B cell (primary cell): Measurements from ENCODE around the gene LAX1. TPM values are rescaled to one million over a fixed set of nuclear protein-coding genes. Genes with fewer than 3 reads are reported as not detected.

Experiments
- ATAC-seq: fragments of 200-7000 bp; cut with Tn5 transposase; one replicate; pipeline ENCODE4 v1.10.0; 2021; ENCODE audit warnings: low read depth, mild to moderate bottlenecking, moderate number of reproducible peaks, moderate library complexity
- CTCF ChIA-PET: fragments of 350-600 bp; sonication (Branson Sonifier 250); formaldehyde crosslinking; loops from one replicate; lab custom pipeline; 2021; ENCODE audit warnings: antibody characterized with exemption, inconsistent platforms; lab: Charles Lee
- POLR2A ChIA-PET: fragments of 350-600 bp; sonication (Branson Sonifier 250); formaldehyde crosslinking; loops from one replicate; lab custom pipeline; 2021; ENCODE audit warnings: antibody characterized with exemption; lab: Charles Lee
- DNase-seq: peaks from one replicate; pipeline ENCODE4 v3.0.0; 2013
- H2AFZ ChIP-seq: 2 replicates; pipeline ENCODE4 v1.6.1; 2012; ENCODE audit warnings: mild to moderate bottlenecking, low read depth, low read length; ENCODE audit not compliant: insufficient read depth, poor library complexity, severe bottlenecking
- H3K27ac ChIP-seq, 2 donors: 1 replicate in 1 of 2; 2 replicates in 1 of 2; pipeline ENCODE4 v1.5.1; 2012 to 2013; ENCODE audit warnings: low read length in 2 of 2, mild to moderate bottlenecking in 2 of 2, moderate library complexity in 1 of 2
- H3K27me3 ChIP-seq, 4 experiments: fragments of 200-600 bp in 1 of 4; sonication (generic) in 1 of 4; replicated peaks in 1 of 4; 1 replicate in 2 of 4; 2 replicates in 2 of 4; pipeline versions ENCODE4 v1.6.1 to v1.7.0; 2013 to 2016; ENCODE audit warnings: low read length in 3 of 4, mild to moderate bottlenecking in 2 of 4, mixed read lengths in 1 of 4, moderate library complexity in 1 of 4; ENCODE audit not compliant: insufficient read depth in 4 of 4, control insufficient read depth in 3 of 4; ENCODE audit errors: control extremely low read depth in 1 of 4
- H3K36me3 ChIP-seq, 2 experiments: replicated peaks in 1 of 2; 1 replicate in 1 of 2; 2 replicates in 1 of 2; pipeline versions ENCODE4 v1.6.1 to v1.7.1; 2013; ENCODE audit warnings: low read length in 1 of 2; ENCODE audit not compliant: insufficient read depth in 2 of 2, control insufficient read depth in 1 of 2; ENCODE audit errors: control extremely low read depth in 1 of 2, extremely low read depth in 1 of 2
- H3K4me1 ChIP-seq, 2 donors: fragments of 200-600 bp in 1 of 2; sonication (generic) in 1 of 2; 1 replicate in 1 of 2; 2 replicates in 1 of 2; pipeline versions ENCODE4 v1.5.1 to v1.6.1; 2013 to 2017; ENCODE audit warnings: low read length in 2 of 2; ENCODE audit not compliant: control insufficient read depth in 2 of 2, insufficient read depth in 2 of 2
- H3K4me2 ChIP-seq: replicated peaks from 2 replicates; pipeline ENCODE3; 2012; ENCODE audit warnings: mild to moderate bottlenecking, low read depth, low read length; ENCODE audit not compliant: poor library complexity, severe bottlenecking
- H3K4me3 ChIP-seq, 5 experiments: fragments of 200-600 bp in 1 of 5; sonication (generic) in 1 of 5; 1 replicate in 3 of 5; 2 replicates in 2 of 5; pipeline versions ENCODE4 v1.5.1 to v1.7.0; 2011 to 2016; ENCODE audit warnings: low read length in 4 of 5, mild to moderate bottlenecking in 4 of 5, low read depth in 2 of 5, control low read depth in 1 of 5, moderate library complexity in 1 of 5; ENCODE audit not compliant: insufficient read depth in 1 of 5; ENCODE audit errors: control extremely low read depth in 1 of 5, extremely low read depth in 1 of 5
- H3K79me2 ChIP-seq: fragments of 200-600 bp; sonication (generic); one replicate; pipeline ENCODE4 v1.6.0; 2016; ENCODE audit warnings: low read length; ENCODE audit not compliant: control insufficient read depth, insufficient read depth
- H3K9ac ChIP-seq: fragments of 200-600 bp; sonication (generic); 2 replicates; pipeline ENCODE4 v1.6.1; 2017; ENCODE audit warnings: mild to moderate bottlenecking, low read length, moderate library complexity
- H3K9me3 ChIP-seq, 3 donors: one replicate each; pipeline versions ENCODE4 v1.6.1 to v1.7.1; 2013; ENCODE audit warnings: low read length in 2 of 3; ENCODE audit not compliant: control insufficient read depth in 2 of 3, insufficient read depth in 1 of 3; ENCODE audit errors: control extremely low read depth in 1 of 3
- H4K20me1 ChIP-seq: 2 replicates; pipeline ENCODE4 v1.6.0; 2012; ENCODE audit warnings: mild to moderate bottlenecking, low read length; ENCODE audit not compliant: insufficient read depth, control insufficient read depth, poor library complexity, severe bottlenecking
- H3K27ac Mint-ChIP-seq: one replicate; pipeline ENCODE4 v1.8.0; 2021; ENCODE audit warnings: mixed read lengths
- H3K27me3 Mint-ChIP-seq: one replicate; pipeline ENCODE4 v1.8.0; 2021; ENCODE audit warnings: mixed read lengths
- H3K4me1 Mint-ChIP-seq: one replicate; pipeline ENCODE4 v1.8.0; 2021; ENCODE audit warnings: mixed read lengths
- H3K4me3 Mint-ChIP-seq: one replicate; pipeline ENCODE4 v1.8.0; 2021; ENCODE audit warnings: mixed read lengths
- H3K9me3 Mint-ChIP-seq: one replicate; pipeline ENCODE4 v1.8.0; 2022; ENCODE audit warnings: mixed read lengths; ENCODE audit not compliant: insufficient read depth
- CTCF ChIP-seq: fragments of 200-600 bp; IDR thresholded peaks from one replicate; pipeline ENCODE4 v1.8.0; 2022; ENCODE audit warnings: antibody characterized with exemption, mild to moderate bottlenecking
- EZH2 ChIP-seq: IDR thresholded peaks from 2 replicates; pipeline ENCODE4 v1.6.1; 2012; ENCODE audit warnings: borderline replicate concordance, low read depth, mild to moderate bottlenecking, moderate library complexity, low read length; ENCODE audit not compliant: insufficient read depth, poor library complexity, severe bottlenecking
- WGBS: methylation state at CpG from one replicate; pipeline ENCODE4 v1.1.5; 2013; ENCODE audit warnings: missing lambda C conversion rate; ENCODE audit not compliant: insufficient coverage; 5-methylcytosine and 5-hydroxymethylcytosine counted together
- intact Hi-C: fragments of 100-400 bp; cut with micrococcal nuclease; formaldehyde crosslinking; loops from one replicate; pipeline ENCODE4 v1.10.0; 2022
- polyA plus RNA-seq: library from polyadenylated mRNA; depleted of rRNA; stranded (reverse); fragments of >200 nt; gene quantifications from 2 replicates; pipeline ENCODE4 v1.2.3, GENCODE V29; 2012
- total RNA-seq, 2 donors: library from RNA; stranded (reverse); fragments of 120-200 nt in 1 of 2; gene quantifications; 1 replicate in 1 of 2; 2 replicates in 1 of 2; pipeline versions ENCODE4 v1.2.3 to v1.2.4, GENCODE V29; 2013 to 2022

Gene LAX1
- total and polyA plus RNA-seq, 2 donors (not counting 1 experiment from before 2014, with no cell fraction given) = 11.3 to 20.5 TPM

DNA sequence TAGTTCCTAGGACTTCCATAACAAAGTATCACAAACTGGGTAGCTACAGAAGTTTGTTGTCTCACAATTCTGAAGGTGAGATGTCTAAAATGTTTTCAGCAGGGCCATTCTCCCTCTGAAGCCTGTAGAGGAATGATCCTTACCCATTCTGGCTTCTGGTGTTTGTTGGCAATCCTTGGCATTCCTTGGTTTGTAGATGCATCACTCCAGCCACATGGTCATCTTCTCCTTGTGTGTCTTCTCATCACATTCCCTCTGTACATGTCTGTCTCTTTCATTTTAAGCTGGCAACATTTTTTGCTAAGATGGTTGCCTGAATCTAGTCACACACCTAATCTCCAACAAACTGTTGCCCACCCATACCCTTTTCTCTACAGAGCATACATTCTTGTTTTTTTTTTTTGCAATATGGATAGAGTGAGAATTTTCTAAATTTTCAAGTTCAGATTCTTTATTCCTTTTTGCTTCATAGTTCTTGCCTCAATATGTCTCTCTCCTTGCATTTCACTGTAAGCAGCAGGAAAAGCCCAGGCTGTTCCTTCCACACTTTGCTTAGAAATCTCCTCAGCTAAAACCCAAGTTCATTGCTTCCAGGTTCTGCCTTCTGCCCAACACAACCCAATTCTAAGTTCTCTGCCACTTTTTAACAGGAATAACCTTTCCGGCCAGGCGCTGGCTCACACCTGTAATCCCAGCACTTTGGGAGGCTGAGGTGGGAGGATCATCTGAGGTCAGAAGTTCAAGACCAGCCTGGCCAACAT is 48.8 kb downstream of the LAX1 start:
- Histone ChIP-seq H4K20me1 (peaks cover 45% of the 10 kb centered on the region), H3K27me3 (no peaks in the 10 kb centered on the region), H3K4me2 (no peak overlapping the region), H3K36me3 (peaks cover 15 to 43% of the 10 kb centered on the region in 2 experiments), H3K79me2 (peaks cover 78% of the 10 kb centered on the region), H3K9ac (no peak overlapping the region), H3K4me1 (no peaks in the 10 kb centered on the region), H3K4me3 (no peak overlapping the region), H3K27ac (no peak overlapping the region), H2AFZ (no peak overlapping the region), H3K9me3 (peaks cover 0 to 3% (median 1%) of the 10 kb centered on the region in 3 donors)
- POLR2A ChIA-PET = interaction anchor here (0.5 kb wide), 1 partner anchor 29 kb away, joined by 9 read pairs; no protein-coding TSS in a partner anchor
- no peak overlapping the region for H3K27ac Mint-ChIP-seq
- intact Hi-C loops = loop anchor here (10.0 kb wide), 1 partner anchor 1281 kb away; no protein-coding TSS in a partner anchor
- ATAC-seq (no peak), DNase-seq (no peak)
- WGBS = 100% methylated on average over 2 of the region's 2 CpGs
- no peaks in the 10 kb centered on the region for H3K9me3 Mint-ChIP-seq
- no peak overlapping the region for H3K4me3 Mint-ChIP-seq
- CTCF ChIA-PET = no interaction called here
- H3K4me1 Mint-ChIP-seq = peaks cover 18% of the 10 kb centered on the region
- no peaks in the 10 kb centered on the region for H3K27me3 Mint-ChIP-seq
- TF ChIP-seq EZH2 (no peak), CTCF (no peak)

- peaks cover 0 to 3% (median 1%) of the 10 kb centered on the region in 3 donors for H3K9me3 ChIP-seq
- no peak overlapping the region for H2AFZ ChIP-seq
- no peaks in the 10 kb centered on the region for H3K4me1 ChIP-seq
- H4K20me1 ChIP-seq = peaks cover 49% of the 10 kb centered on the region
- no peak overlapping the region for H3K9ac ChIP-seq
- no peaks in the 10 kb centered on the region for H3K9me3 Mint-ChIP-seq
- H3K27ac ChIP-seq = peak overlapping the region in 1 of 2 donors; percentile 59
- TF ChIP-seq EZH2 (no peak), CTCF (no peak)
- H3K4me1 Mint-ChIP-seq = peaks cover 14% of the 10 kb centered on the region
- peak; percentile 49 for ATAC-seq
- peak overlapping the region; percentile 47 for H3K4me3 Mint-ChIP-seq
- peak overlapping the region; percentile 85 for H3K27ac Mint-ChIP-seq
- H3K27me3 Mint-ChIP-seq = no peaks in the 10 kb centered on the region
- peak; percentile 53 for DNase-seq
- 67% methylated on average over 5 of the region's 6 CpGs for WGBS
- no peak overlapping the region for H3K4me3 ChIP-seq
- no peak overlapping the region for H3K4me2 ChIP-seq
- intact Hi-C loops = loop anchor here (10.0 kb wide), 1 partner anchor 1276 kb away; no protein-coding TSS in a partner anchor
- no peaks in the 10 kb centered on the region for H3K27me3 ChIP-seq
- peaks cover 65% of the 10 kb centered on the region for H3K79me2 ChIP-seq
- POLR2A ChIA-PET = no interaction called here
- CTCF ChIA-PET = interaction anchor here (0.8 to 1.1 kb wide), 2 partner anchors 116 to 311 kb away, joined by 3 to 4 read pairs; no protein-coding TSS in a partner anchor
- H3K36me3 ChIP-seq = peaks cover 29 to 72% of the 10 kb centered on the region in 2 experiments
These were observed 53.4 kb downstream of the LAX1 start for GRCh38 chr1:203818399-203818798.
